HuH-7 (cell line): ENCODE data around the gene ABHD6.
A peak's percentile ranks its signal among the peaks of the same experiment; 100 is the strongest.
"Not testable (repeated sequence)": the region's sequence is repeated elsewhere in the genome, so short reads cannot be mapped to it uniquely, and the experiment has no call there.

Experiments
- DNase-seq: peaks from one replicate; pipeline ENCODE4 v3.0.0; 2011; ENCODE audit warnings: low spot score

The ABHD6 gene

GRCh38 chr3:58209933-58210332 lies 27.7 kb upstream of the ABHD6 start:
- no peak for DNase-seq

DNA sequence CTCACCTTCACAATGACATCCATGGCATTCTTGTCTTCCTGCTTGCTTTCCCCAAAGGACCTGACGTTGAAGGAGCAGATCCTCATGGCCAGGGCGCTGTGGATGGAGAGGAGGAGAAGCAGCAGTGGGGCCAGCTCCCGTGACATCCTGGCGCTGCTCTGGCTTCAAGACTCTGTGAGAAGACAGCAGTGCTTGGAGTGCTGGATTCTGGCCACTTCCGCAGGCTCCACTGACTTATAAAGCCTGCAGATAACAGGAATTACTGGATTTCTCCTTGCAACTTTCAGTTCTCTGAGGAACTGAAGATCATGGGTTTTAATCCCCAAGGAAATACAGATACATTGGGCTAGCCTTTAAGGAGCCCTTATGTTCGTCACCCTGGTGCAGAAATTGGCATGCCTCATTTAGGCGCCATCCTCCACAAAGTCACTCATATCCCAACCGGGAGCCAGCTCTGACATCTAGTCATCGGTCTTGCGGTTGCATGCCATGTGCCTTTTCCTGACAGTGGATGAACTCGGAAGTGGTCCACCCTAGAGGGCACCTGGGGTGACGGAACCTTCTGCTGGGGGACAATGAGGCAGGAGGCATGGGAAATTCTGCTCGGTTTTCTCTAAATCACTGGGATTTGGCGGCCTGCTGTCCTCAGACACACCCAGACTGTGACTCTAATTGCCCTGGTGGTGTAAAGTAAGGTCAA lies 26.7 kb upstream of the ABHD6 start, which contains the start of gene DNASE1L3:
DNASE1L3 (minus strand) TSS at position 212 of the 700 bp plus-strand sequence; CDS start at position 146, 66 bp downstream.
- no peak for DNase-seq

- no peak for DNase-seq
These were observed 22.9 kb upstream of the ABHD6 start for GRCh38 chr3:58214484-58215316.

DNA sequence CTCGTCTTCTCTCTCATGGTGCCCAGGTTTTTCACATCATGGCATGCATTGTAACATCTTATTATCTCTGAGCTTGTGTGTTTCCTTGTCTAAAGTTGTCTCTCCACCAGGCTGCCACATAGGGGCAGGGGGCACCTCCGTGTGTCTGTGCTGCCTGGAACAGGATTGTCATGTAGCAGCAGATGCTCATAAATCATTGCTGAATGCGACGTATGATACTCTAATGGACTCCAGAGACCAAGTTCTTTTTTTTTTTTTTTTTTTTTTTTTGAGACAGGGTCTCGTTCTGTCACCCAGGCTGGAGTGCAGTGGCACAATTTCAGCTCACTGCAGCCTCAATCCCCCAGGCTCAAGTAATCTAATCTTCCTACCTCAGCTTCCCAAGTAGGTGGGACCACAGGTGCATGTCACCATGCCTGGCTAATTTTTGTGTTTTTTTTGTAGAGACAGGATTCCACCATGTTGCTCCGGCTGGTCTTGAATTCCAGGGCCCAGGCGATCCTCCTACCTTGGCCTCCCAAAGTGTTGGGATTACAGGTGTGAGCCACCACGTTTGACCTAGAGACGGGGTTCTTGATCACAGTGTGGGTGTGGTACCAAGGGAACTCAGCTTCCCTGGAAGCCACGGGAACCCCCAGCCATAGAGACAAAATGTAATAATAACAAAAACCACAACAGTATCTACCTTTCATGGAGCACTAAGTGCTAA lies 22.1 kb upstream of the ABHD6 start:
- no peak for DNase-seq

DNA sequence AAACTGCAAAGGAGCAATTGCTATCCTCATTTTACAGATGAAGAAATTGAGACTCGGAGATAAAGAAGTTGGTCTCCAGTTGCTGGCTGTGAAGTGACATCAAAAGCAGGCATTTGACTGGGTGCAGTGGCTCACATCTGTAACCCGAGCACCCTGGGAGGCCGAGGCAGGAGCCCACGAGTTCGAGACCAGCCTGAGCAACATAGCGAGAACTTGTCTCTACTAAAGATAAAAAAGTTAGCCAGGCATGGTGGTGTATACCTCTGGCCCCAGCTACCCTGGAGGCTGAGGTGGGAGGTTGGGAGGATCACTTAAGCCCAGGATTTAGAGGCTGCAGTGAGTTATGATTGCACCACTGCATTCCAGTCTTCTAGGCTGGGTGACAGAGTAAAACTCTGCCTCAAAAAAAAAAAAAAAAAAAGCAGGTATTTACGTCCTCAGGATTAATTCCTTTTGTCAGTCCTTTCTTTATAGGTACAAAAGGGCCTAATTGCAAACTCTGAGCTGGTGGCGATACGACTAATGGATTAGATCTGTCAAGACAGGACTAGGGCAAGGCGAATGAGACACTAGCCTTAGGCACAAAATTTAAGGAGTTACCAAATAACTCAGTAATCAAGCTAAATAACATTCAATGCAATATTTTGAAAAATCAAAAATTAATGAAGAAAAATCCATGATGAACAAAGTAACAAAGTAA lies 20.9 kb upstream of the ABHD6 start:
- DNase-seq: no peak

DNA sequence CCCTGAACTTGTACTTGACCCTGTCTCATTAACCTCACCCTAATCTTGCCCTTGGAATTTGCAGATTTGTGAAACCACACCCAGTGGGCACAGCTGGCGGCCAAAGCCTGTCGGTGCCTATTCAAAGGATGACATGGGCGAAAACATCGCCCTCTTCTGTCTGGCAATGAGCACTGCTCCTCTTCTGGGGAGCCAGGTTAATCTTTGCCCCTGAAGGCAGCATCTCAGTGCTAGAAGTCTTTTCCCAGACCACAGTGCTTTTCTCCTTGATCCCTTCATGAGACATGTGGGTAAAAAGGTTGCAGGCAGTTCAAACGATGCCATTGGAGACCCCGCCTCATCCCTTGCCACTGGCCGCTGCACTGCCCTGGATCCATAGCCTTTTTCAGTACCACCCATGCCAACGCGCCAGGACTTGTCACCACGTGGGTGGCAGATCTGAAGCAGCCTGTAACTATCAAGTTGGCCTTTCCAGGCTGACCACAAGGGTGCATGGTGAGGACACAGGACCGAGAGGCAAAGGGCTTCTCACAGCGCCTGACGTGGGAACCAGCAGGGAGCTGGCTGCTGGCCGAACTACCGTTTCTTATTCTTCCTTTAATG lies 20.3 kb upstream of the ABHD6 start:
- DNase-seq: peak; percentile 28

DNA sequence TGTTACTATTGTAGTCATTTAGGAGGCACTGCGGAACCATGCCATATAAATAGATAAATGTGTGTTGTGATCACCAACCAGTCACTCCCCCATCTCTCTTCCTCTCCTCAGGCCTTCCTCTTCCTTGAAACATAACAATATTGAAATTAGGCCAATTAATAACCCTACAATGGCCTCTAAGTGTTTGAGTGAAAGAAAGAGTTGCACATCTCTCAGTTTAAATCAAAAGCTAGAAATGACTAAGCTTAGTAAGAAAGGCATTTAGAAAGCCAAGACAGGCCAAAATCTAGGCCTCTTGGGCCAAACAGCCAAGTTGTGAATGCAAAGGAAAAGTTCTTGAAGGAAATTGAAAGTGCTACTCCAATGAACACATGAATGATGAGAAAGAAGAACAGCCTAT lies 18.7 kb upstream of the ABHD6 start:
- no peak for DNase-seq

DNA sequence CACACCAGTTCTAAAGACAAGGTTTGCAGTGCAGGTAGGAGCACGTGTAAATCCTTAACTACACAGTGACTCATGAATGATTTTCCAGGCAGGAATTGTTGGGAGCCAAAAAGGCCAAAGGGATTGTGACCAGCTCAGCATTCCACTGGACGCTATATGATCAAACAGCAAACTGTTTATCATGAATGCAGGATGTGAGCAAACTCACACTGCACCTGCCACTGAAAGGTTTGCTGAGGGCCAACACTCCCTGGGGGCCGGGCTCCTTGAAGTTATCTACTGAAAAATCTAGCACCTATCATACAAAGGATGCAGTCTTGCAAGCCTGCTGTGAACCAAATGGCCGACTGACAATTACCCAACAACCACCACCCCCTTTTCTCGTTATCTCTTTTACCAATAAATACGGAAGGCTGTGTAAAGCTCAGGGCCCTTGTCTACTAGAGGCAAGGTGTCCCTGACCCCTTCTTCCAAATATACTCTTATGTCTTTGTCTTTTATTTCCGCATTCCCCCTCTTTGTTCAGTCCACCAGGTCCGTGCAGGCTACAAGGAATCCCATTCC lies 15.3 kb upstream of the ABHD6 start:
- DNase-seq: no peak

DNA sequence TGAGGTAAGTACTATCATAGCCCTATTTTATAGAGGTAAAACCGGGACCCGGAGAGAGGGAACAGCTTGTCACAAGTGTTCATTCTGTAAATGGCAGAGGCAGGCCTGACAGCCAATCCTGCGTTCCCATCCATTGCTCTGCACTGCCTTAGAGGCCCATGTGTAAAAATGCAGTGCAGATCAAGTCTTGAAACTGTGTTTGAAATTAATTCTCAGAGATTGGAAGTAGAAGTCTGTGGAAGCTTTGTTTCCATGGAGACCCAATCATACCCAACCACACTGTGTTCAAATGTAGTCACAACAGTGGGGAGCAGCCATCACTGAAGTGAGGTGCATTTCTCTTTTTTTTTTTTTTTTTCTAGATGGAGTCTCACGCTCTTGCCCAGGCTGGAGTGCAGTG lies 13.7 kb upstream of the ABHD6 start:
- no peak for DNase-seq

- DNase-seq: not testable (repeated sequence)
These were observed 9.7 kb upstream of the ABHD6 start for GRCh38 chr3:58227933-58228332.

DNA sequence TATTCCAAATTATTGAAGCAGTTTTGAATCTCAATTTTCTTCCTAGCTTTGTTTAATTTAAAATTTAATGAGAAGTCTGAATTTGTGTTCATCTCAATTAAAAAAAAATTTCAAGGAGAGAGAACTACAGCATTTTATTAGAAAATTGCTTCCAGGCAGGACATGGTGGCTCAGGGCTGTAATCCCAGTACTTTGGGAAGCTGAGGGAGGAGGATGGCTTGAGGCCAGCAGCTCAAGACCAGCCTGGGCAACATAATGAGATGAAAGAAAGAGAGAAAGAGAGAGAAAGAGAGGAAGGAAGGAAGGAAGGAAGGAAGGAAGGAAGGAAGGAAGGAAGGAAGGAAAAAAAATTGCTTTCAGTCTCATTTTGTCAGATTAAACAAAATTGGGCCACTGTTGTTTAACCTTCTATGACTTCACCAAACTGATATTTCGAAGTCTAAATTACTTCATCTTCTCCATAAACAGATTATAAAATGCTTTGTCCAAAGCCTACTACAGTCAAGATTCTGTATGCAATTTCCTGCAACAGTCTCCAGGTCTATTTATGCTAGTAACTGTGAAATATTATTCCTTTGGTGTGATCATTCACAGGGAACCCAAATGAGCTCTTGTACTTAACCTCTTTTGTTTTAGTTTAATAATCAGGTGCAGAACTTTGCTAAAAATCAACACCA lies 6.6 kb upstream of the ABHD6 start:
- DNase-seq: no peak

DNA sequence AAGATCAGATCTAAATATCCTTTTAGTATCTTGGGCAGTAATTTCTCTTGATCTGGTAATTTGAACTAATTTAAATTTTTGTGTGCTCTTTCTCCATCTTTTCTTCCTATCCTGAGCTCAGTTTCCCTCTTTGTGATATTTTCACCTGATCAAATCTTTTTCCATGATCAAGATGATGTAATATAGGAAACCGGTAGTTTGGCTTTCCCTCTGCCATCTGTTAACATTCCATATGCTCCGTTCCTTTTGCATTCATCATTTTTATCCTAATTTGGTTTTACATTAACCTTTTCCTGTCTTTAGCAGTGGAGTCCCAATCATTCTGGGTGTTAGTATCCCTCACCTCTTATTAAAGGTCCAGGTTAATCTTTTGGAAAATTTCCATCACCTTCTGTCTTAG lies 5.9 kb upstream of the ABHD6 start:
- DNase-seq: no peak

- DNase-seq: no peak
These were observed 3.1 kb upstream of the ABHD6 start for GRCh38 chr3:58234516-58234931.

DNA sequence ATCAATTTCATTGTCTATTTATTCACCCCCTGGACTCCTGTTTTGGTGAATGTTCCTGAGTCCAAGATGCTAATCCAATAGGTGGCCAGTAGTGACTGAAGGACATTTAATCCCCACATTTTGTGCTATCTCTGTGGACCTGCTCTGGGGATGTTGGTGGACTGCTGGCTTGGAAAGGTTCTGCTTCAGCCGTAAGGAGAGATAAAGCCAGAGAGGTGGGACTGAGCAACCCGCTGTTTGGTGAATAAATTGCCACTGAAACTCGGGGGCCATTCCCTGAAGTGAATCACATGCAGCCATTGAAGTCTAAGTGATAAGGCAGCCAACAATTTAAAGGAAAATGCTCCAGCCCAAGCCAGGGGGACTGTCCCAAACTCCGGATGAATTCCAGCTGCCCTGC lies 1.6 kb upstream of the ABHD6 start:
- no peak for DNase-seq

DNA sequence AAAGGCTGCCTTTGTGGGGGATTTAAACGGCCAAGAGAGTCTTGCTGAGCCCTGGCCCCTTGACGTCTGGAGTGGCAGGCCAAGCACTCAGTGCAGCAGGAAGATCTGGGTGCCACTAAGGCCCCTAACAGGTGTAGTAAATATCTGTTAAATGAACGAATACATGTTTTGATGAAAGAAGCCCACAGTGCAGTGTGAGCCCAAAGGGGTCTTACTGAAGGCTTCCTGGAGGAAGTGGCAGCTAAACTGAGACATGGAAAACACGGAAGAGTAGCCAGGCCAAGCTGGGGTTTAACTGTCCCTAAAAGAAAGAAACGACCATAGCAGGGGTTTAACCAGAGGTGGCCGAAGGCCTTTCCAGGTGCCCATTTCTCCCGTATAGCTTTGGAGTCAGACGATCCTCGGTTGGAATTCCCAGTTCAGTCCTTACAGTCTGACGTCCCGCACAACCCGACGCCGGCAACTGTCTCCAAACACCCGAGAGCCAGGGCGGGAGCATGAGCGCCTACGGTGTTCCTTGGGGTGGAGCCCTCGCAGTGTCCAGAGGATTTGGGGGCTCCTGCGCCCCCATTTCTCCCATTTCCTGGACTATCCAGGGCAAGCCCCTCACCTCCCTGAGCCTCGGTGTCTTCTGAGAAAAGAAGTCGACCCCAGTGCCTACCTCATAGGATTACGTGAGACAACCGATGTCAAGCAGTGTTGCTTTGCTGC lies 910 bp upstream of the ABHD6 start:
- DNase-seq: no peak

GRCh38 chr3:58237941-58238681 lies 519 bp downstream of the ABHD6 start:
- DNase-seq: peak; percentile 29

GRCh38 chr3:58238830-58239229 lies 1.2 kb downstream of the ABHD6 start:
- DNase-seq: no peak

GRCh38 chr3:58241306-58242044 lies 3.9 kb downstream of the ABHD6 start:
- no peak for DNase-seq

DNA sequence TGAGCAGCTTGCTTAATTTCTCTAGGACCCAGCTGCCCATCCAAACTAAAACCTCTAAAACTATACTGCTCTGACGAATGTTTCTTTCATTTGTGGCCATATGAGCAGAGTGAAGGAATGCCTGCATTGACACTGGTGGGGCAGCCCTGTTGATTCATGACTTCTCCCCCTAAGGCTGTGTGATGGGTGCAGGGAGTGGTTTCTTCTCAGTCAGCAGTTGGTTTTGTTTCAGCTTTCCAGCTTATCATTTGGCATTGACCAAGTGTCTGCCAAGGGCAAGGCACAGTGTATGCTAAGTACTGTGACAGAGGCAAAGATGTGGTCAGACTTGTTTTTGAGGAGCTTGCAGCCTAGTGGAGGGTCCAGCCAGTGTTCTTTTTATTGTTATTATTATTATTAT lies 4.7 kb downstream of the ABHD6 start:
- DNase-seq: no peak
